GM19023 (cell line): ENCODE results near the gene RNASEH2C.
"Not testable (repeated sequence)": the region's sequence is repeated elsewhere in the genome, so short reads cannot be mapped to it uniquely, and the experiment has no call there.

Source experiments
- ATAC-seq: cut with Tn5 transposase; IDR thresholded peaks from one replicate; pipeline ENCODE4 v1.9.1; 2021; ENCODE audit warnings: mild to moderate bottlenecking, moderate library complexity; ENCODE audit not compliant: unreplicated experiment

RNASEH2C gene

GRCh38 chr11:65717906-65718305 lies 2.7 kb downstream of the RNASEH2C start:
- ATAC-seq: no peak

- ATAC-seq: no peak
Observed at GRCh38 chr11:65716774-65717405, 3.7 kb downstream of the RNASEH2C start.

GRCh38 chr11:65716302-65716701 lies 4.3 kb downstream of the RNASEH2C start:
- no peak for ATAC-seq

- ATAC-seq: no peak
Observed at GRCh38 chr11:65714433-65714832, 6.2 kb downstream of the RNASEH2C start.

GRCh38 chr11:65713212-65713969 lies 7.2 kb downstream of the RNASEH2C start:
- ATAC-seq: no peak

- ATAC-seq: no peak
Observed at GRCh38 chr11:65712633-65713076, 7.9 kb downstream of the RNASEH2C start.

GRCh38 chr11:65711785-65712632 lies 8.6 kb downstream of the RNASEH2C start, which contains the start of gene KAT5:
Gene KAT5 (plus strand): TSS chr11:65712252. CDS start chr11:65712268, 16 bp downstream.
- peak; percentile 85 for ATAC-seq

GRCh38 chr11:65710421-65710820 lies 10.2 kb downstream of the RNASEH2C start:
- ATAC-seq: no peak

- no peak for ATAC-seq
Observed at GRCh38 chr11:65709661-65710060, 10.9 kb downstream of the RNASEH2C start.

GRCh38 chr11:65708451-65708850 lies 12.1 kb downstream of the RNASEH2C start:
- ATAC-seq: no peak

GRCh38 chr11:65707002-65707401 lies 13.6 kb downstream of the RNASEH2C start:
- ATAC-seq: not testable (repeated sequence)

- ATAC-seq: not testable (repeated sequence)
Observed at GRCh38 chr11:65706303-65706763, 14.3 kb downstream of the RNASEH2C start.

GRCh38 chr11:65703846-65704245 lies 16.8 kb downstream of the RNASEH2C start:
- no peak for ATAC-seq

- no peak for ATAC-seq
Observed at GRCh38 chr11:65701686-65702085, 18.9 kb downstream of the RNASEH2C start.

- no peak for ATAC-seq
Observed at GRCh38 chr11:65700399-65700798, 20.2 kb downstream of the RNASEH2C start.

- no peak for ATAC-seq
Observed at GRCh38 chr11:65699306-65699705, 21.3 kb downstream of the RNASEH2C start.

- no peak for ATAC-seq
Observed at GRCh38 chr11:65698205-65698604, 22.4 kb downstream of the RNASEH2C start.

- no peak for ATAC-seq
Observed at GRCh38 chr11:65696802-65697552, 23.6 kb downstream of the RNASEH2C start.

GRCh38 chr11:65695459-65696241 lies 24.9 kb downstream of the RNASEH2C start:
- no peak for ATAC-seq

GRCh38 chr11:65692367-65692766 lies 28.2 kb downstream of the RNASEH2C start:
- no peak for ATAC-seq
